Endothelial cell of umbilical vein (primary cell): ENCODE measurements around the gene ADAMTS14. TPM values are rescaled to one million over a fixed set of nuclear protein-coding genes. Genes with fewer than 3 reads are reported as not detected.

Experiments used
- BruUV-seq: library from RNA; stranded (reverse); fragments of 400-500 nt; replicated peaks from 2 replicates; lab custom pipeline; 2021; lab: Mats Ljungman, UMichigan
- CTCF ChIA-PET: fragments of 300-600, 350-600 bp; sonication (Branson Sonifier 250); formaldehyde crosslinking; loops from one replicate; lab custom pipeline; 2021; ENCODE audit warnings: antibody characterized with exemption, inconsistent platforms; lab: Charles Lee
- POLR2A ChIA-PET: fragments of 300-600, 350-600 bp; sonication (Branson Sonifier 250); formaldehyde crosslinking; loops from one replicate; lab custom pipeline; 2021; ENCODE audit warnings: antibody characterized with exemption, inconsistent platforms; lab: Charles Lee
- DNase-seq: peaks from one replicate; pipeline ENCODE4 v3.0.0-alpha.2; 2011; ENCODE audit warnings: low read depth, low spot score
- FAIRE-seq: peaks from 2 replicates; lab custom pipeline; 2011; peaks lifted over from hg19 to GRCh38; lab: Jason Lieb, UNC
- H2AFZ ChIP-seq: 2 replicates; pipeline ENCODE4 v1.6.0; 2012; ENCODE audit warnings: low read depth, low read length, control low read depth, inconsistent platforms
- H3K27ac ChIP-seq: 2 replicates; pipeline ENCODE4 v1.5.1; 2011; ENCODE audit warnings: low read depth, mild to moderate bottlenecking, control low read depth, low read length, moderate library complexity; ENCODE audit not compliant: insufficient read depth
- H3K27me3 ChIP-seq, 2 experiments: 2 replicates each; pipeline versions ENCODE4 v1.6.0 to v1.6.1; 2011; ENCODE audit warnings: low read length in 2 of 2, mixed read lengths in 1 of 2; ENCODE audit not compliant: control insufficient read depth in 2 of 2, insufficient read depth in 2 of 2
- H3K36me3 ChIP-seq, 2 experiments: 2 replicates in 1 of 2; 3 replicates in 1 of 2; pipeline ENCODE4 v1.5.1; 2011; ENCODE audit warnings: low read length in 2 of 2, mild to moderate bottlenecking in 1 of 2, moderate library complexity in 1 of 2; ENCODE audit not compliant: control insufficient read depth in 2 of 2, insufficient read depth in 2 of 2; ENCODE audit errors: extremely low read depth in 1 of 2
- H3K4me1 ChIP-seq: 3 replicates; pipeline ENCODE4 v1.5.1; 2011; ENCODE audit warnings: mild to moderate bottlenecking, low read length; ENCODE audit not compliant: control insufficient read depth, insufficient read depth; ENCODE audit errors: extremely low read depth
- H3K4me2 ChIP-seq: 2 replicates; pipeline ENCODE4 v1.6.1; 2011; ENCODE audit warnings: low read length, control low read depth, mixed read lengths; ENCODE audit not compliant: insufficient read depth
- H3K4me3 ChIP-seq, 3 experiments: fragments of 200-600 bp in 1 of 3; sonication (generic), shearing (Covaris generic) in 1 of 3; replicated peaks in 1 of 3; 2 replicates each; pipeline ENCODE4 v1.5.1; 2011 to 2016; ENCODE audit warnings: control low read depth in 3 of 3, low read length in 3 of 3, mild to moderate bottlenecking in 2 of 3, inconsistent platforms in 1 of 3, low read depth in 1 of 3, moderate library complexity in 1 of 3; ENCODE audit not compliant: insufficient read depth in 1 of 3
- H3K79me2 ChIP-seq: 2 replicates; pipeline ENCODE4 v1.6.0; 2012; ENCODE audit warnings: low read length, inconsistent platforms; ENCODE audit not compliant: control insufficient read depth, insufficient read depth
- H3K9ac ChIP-seq: replicated peaks from 2 replicates; pipeline ENCODE3; 2011; ENCODE audit warnings: low read length, control low read depth; ENCODE audit not compliant: insufficient read depth; ENCODE audit errors: extremely low read depth
- H3K9me1 ChIP-seq: replicated peaks from 3 replicates; pipeline ENCODE4 v1.6.0; 2011; ENCODE audit warnings: mild to moderate bottlenecking, low read length; ENCODE audit not compliant: control insufficient read depth, insufficient read depth; ENCODE audit errors: extremely low read depth
- H3K9me3 ChIP-seq: replicated peaks from 2 replicates; pipeline ENCODE4 v1.5.1; 2012; ENCODE audit warnings: low read length, inconsistent platforms; ENCODE audit not compliant: control insufficient read depth, insufficient read depth
- H4K20me1 ChIP-seq: replicated peaks from 2 replicates; pipeline ENCODE3; 2011; ENCODE audit warnings: mild to moderate bottlenecking, low read length; ENCODE audit not compliant: control insufficient read depth, insufficient read depth; ENCODE audit errors: extremely low read depth
- EZH2 ChIP-seq: IDR thresholded peaks from 2 replicates; pipeline ENCODE4 v1.6.1; 2012; ENCODE audit warnings: borderline replicate concordance, low read depth, mild to moderate bottlenecking, moderate library complexity, low read length, inconsistent platforms; ENCODE audit not compliant: severe bottlenecking
- FOS ChIP-seq: IDR thresholded peaks from 2 replicates; pipeline ENCODE4 v1.6.1; 2011; ENCODE audit warnings: mild to moderate bottlenecking, low read length, moderate library complexity, borderline replicate concordance; ENCODE audit not compliant: insufficient read depth
- GATA2 ChIP-seq: IDR thresholded peaks from 2 replicates; pipeline ENCODE4 v1.7.0; 2011; ENCODE audit warnings: low read depth, mild to moderate bottlenecking, moderate library complexity, mixed read lengths, low read length; ENCODE audit not compliant: insufficient read length, insufficient read depth
- JUN ChIP-seq: IDR thresholded peaks from 2 replicates; pipeline ENCODE4 v1.6.1; 2011; ENCODE audit warnings: borderline replicate concordance, low read depth; ENCODE audit not compliant: insufficient read length, insufficient read depth
- MYC ChIP-seq: IDR thresholded peaks from one replicate; pipeline ENCODE4 v1.6.1; 2011; ENCODE audit warnings: mild to moderate bottlenecking, low read depth, low read length
- POLR2A ChIP-seq: IDR thresholded peaks from 2 replicates; pipeline ENCODE4 v1.6.1; 2012; ENCODE audit warnings: low read depth, mild to moderate bottlenecking, control low read depth, low read length
- POLR2AphosphoS5 ChIP-seq: IDR thresholded peaks from 2 replicates; pipeline ENCODE4 v1.6.1; 2012; ENCODE audit warnings: low read depth, mild to moderate bottlenecking, control low read depth, low read length, moderate library complexity; ENCODE audit not compliant: insufficient read depth
- dilution Hi-C: fragments of 300-500 bp; cut with MboI; formaldehyde crosslinking; loops from one replicate; pipeline ENCODE4 v1.15.0; 2019; ENCODE audit warnings: low sequenced_read_pairs; ENCODE audit not compliant: extremely low pct_ligation_motif_present
- intact Hi-C: fragments of 100-400 bp; cut with micrococcal nuclease; formaldehyde crosslinking; loops from one replicate; pipeline ENCODE4 v1.10.0; 2022
- polyA plus RNA-seq, 4 experiments: library from polyadenylated mRNA; depleted of rRNA in 3 of 4; stranded (reverse) in 3 of 4; unstranded in 1 of 4; fragments of >200 nt; gene quantifications; 2 replicates each; pipeline versions ENCODE4 v1.2.1 to v1.2.3, GENCODE V29; 2011 to 2012; ENCODE audit warnings: missing spikeins in 1 of 4
- total RNA-seq: library from RNA; stranded (reverse); gene quantifications from 2 replicates; pipeline ENCODE4 v1.2.3, GENCODE V29; 2021
- TF ChIP-seq, protein P1 (sequence below): IDR thresholded peaks from 2 replicates; pipeline ENCODE4 v1.6.1; 2011; ENCODE audit not compliant: insufficient read depth, insufficient read length
- TF ChIP-seq, protein P2 (sequence below), 2 donors: IDR thresholded peaks; 1 replicate in 1 of 2; 2 replicates in 1 of 2; pipeline ENCODE4 v1.5.1; 2011; ENCODE audit warnings: low read length in 2 of 2, mild to moderate bottlenecking in 2 of 2, moderate library complexity in 2 of 2, control low read depth in 1 of 2, inconsistent platforms in 1 of 2, low read depth in 1 of 2; ENCODE audit not compliant: insufficient read depth in 1 of 2; ENCODE audit errors: extremely low read depth in 1 of 2

The ADAMTS14 gene
- total and polyA plus RNA-seq, 2 donors (not counting 3 experiments of a cell fraction or from before 2014, with no cell fraction given) = not detected

DNA sequence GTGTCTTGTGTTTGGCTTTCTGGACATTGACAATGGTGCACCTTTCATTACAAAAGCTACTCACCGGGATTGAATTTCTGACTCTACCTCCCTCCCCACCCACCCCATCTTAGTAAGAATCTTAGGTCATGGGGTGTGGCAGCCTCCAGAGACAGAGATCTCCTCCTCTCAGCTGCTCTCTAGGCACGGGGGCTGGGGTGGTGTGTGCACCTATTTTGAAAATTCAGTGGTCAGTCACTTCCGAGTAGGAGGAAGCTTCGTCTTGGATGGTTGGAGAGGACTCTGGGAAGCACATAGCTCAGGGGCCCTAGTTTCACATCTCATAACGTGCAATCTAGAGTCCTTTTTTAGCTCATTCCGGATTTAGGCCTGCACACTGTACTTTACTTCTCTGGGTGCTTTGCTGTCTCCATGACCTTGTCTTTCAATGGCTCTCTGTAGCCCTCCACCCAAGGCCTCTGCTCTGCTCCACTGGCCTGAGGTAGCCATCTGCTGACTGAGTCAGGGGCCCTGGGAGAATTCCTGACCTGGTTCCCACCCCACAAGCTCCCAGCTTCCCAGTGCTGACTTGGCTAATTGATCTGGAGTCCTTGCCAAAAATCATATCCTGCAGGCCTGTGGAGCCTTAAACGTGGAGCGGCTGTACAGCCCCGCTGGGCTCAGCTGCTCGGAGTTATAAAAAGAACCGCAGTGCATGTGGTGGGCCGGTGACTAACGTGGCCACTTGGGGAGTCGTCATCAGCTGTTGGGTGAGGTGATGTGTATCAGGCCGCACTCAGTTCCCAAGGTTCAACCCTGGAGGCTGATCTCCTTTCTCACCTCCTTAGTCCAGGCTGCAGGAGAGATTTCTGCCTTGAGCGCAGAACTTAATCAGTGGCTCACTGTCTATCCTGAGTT is 19.3 kb upstream of the ADAMTS14 start:
- no peak overlapping the region for H3K9ac ChIP-seq
- H3K79me2 ChIP-seq = no peaks in the 10 kb centered on the region
- no TSS peak for BruUV-seq
- no peaks in the 10 kb centered on the region for H3K9me3 ChIP-seq
- FAIRE-seq = no peak
- no peaks in the 10 kb centered on the region for H4K20me1 ChIP-seq
- H3K4me3 ChIP-seq = no peak overlapping the region
- H3K9me1 ChIP-seq = no peaks in the 10 kb centered on the region
- no peaks in the 10 kb centered on the region for H3K36me3 ChIP-seq
- POLR2A ChIA-PET = no interaction called here
- no peak overlapping the region for H2AFZ ChIP-seq
- intact Hi-C loops = no loop called here
- H3K4me2 ChIP-seq = no peak overlapping the region
- H3K27me3 ChIP-seq = peaks cover 0 to 4% of the 10 kb centered on the region in 2 experiments
- H3K27ac ChIP-seq = no peak overlapping the region
- CTCF ChIA-PET = interaction anchor here (1.4 kb wide), 1 partner anchor 9 kb away, joined by 5 read pairs; no protein-coding TSS in a partner anchor
- no peak for TF ChIP-seq JUN
- TF ChIP-seq, protein P1, sequence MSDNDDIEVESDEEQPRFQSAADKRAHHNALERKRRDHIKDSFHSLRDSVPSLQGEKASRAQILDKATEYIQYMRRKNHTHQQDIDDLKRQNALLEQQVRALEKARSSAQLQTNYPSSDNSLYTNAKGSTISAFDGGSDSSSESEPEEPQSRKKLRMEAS = no peak
- TF ChIP-seq, protein P2, sequence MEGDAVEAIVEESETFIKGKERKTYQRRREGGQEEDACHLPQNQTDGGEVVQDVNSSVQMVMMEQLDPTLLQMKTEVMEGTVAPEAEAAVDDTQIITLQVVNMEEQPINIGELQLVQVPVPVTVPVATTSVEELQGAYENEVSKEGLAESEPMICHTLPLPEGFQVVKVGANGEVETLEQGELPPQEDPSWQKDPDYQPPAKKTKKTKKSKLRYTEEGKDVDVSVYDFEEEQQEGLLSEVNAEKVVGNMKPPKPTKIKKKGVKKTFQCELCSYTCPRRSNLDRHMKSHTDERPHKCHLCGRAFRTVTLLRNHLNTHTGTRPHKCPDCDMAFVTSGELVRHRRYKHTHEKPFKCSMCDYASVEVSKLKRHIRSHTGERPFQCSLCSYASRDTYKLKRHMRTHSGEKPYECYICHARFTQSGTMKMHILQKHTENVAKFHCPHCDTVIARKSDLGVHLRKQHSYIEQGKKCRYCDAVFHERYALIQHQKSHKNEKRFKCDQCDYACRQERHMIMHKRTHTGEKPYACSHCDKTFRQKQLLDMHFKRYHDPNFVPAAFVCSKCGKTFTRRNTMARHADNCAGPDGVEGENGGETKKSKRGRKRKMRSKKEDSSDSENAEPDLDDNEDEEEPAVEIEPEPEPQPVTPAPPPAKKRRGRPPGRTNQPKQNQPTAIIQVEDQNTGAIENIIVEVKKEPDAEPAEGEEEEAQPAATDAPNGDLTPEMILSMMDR (IDR thresholded peaks at IDR 0.05; ENCODE audit: extremely low read depth in 1 of 2, insufficient read depth in 1 of 2, low read depth in 1 of 2, low read length in 2 of 2) = no peak
- no peak for TF ChIP-seq FOS
- no peak for TF ChIP-seq GATA2
- no peak for TF ChIP-seq EZH2
- no peak for TF ChIP-seq POLR2AphosphoS5
- TF ChIP-seq POLR2A = no peak
- no peak for TF ChIP-seq MYC
- dilution Hi-C loops = no loop called here
- no peak for DNase-seq
- H3K4me1 ChIP-seq = no peaks in the 10 kb centered on the region
